Measurements from ENCODE around the gene ZBTB49. TPM values are rescaled to one million over a fixed set of nuclear protein-coding genes. Genes with fewer than 3 reads are reported as not detected.

ZBTB49 gene
- total and polyA plus RNA-seq, 2 of the 4 experiments (the other 2 are of a cell fraction): 3.2 to 4.8 TPM

DNA sequence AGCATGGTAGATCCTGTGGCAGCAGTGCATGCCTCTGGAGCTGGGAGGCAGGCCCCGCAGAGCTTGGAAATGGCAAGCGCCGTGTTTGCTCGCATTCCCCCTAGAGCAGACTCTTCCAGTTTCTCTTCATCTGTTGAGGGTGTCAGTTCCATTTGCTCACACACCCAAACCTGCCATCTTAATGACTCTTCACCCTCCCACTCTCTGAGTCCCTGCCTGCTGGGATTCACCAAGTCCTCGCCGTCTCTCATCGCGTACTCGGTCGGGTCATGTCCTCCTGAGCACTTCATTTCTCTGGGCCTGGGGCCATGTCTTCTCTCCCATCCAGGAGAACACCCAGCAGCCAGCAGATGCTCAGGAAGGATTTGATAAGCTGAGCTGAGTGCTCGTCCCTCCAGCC lies 16.9 kb downstream of the ZBTB49 start:
- Histone ChIP-seq H3K4me2 (ENCODE audit: low read depth, low read length) (no peak overlapping the region), H3K4ac (ENCODE audit: low read depth, low read length) (no peak overlapping the region; the same call in 1 of the 2 replicates), H3K4me1 (ENCODE audit: control insufficient read depth, insufficient read depth, low read length) (peaks cover 9% of the 10 kb centered on the region), H2AK9ac (replicated peaks; ENCODE audit: low read depth, low read length, poor library complexity) (no peak overlapping the region), H3K23ac (ENCODE audit: low read depth, low read length) (no peak overlapping the region), H3K27me3 (ENCODE audit: control insufficient read depth, insufficient read depth, low read length) (no peaks in the 10 kb centered on the region), H4K20me1 (ENCODE audit: insufficient read depth, low read length) (peaks cover 5% of the 10 kb centered on the region; the same call in 1 of the 2 replicates), H4K8ac (ENCODE audit: low read depth in 2 of 2, low read length in 2 of 2) (no peak overlapping the region), H3K79me1 (ENCODE audit: low read depth in 1 of 2, low read length in 2 of 2) (peaks cover 0 to 30% of the 10 kb centered on the region in 2 experiments), H3K36me3 (ENCODE audit: control insufficient read depth, insufficient read depth, low read length) (peaks cover 23% of the 10 kb centered on the region), H4K5ac (ENCODE audit: low read depth, low read length) (no peak overlapping the region), H3K27ac (ENCODE audit: insufficient read depth, low read length) (no peak overlapping the region), H2BK120ac (ENCODE audit: low read depth, low read length) (no peak overlapping the region), H3K4me3 (ENCODE audit: insufficient read depth, low read depth, low read length) (no peak overlapping the region), H4K91ac (ENCODE audit: insufficient read depth, low read depth, low read length) (no peak overlapping the region; the same call in 1 of the 2 replicates), H2BK5ac (ENCODE audit: low read depth, low read length, poor library complexity, severe bottlenecking) (no peak overlapping the region), H3K9ac (ENCODE audit: low read depth, low read length) (no peak overlapping the region), H3K9me1 (ENCODE audit: insufficient read depth, low read length) (peaks cover 14% of the 10 kb centered on the region; the same call in 1 of the 2 replicates), H2AFZ (replicated peaks; ENCODE audit: low read length, poor library complexity) (no peak overlapping the region), H2BK15ac (ENCODE audit: low read depth, low read length) (no peak overlapping the region), H3K56ac (ENCODE audit: extremely low read depth, insufficient read depth, low read length) (no peak overlapping the region), H3K14ac (replicated peaks; ENCODE audit: low read depth, low read length) (no peak overlapping the region), H3K9me3 (ENCODE audit: control insufficient read depth, insufficient read depth, low read length) (no peaks in the 10 kb centered on the region), H2BK20ac (ENCODE audit: low read depth, low read length) (no peak overlapping the region), H2AK5ac (ENCODE audit: low read depth, low read length) (no peak overlapping the region), H3K18ac (ENCODE audit: low read depth, low read length) (no peak overlapping the region)
- CTCF ChIA-PET: no interaction called here
- TF ChIP-seq SMC3 (IDR thresholded peaks at IDR 0.05; ENCODE audit: low read depth, low read length) (no peak), CHD1 (IDR thresholded peaks at IDR 0.05; ENCODE audit: low read depth, low read length) (no peak), MAFK (IDR thresholded peaks at IDR 0.05; ENCODE audit: low read depth, low read length) (no peak), RCOR1 (IDR thresholded peaks at IDR 0.05; ENCODE audit: insufficient replicate concordance, low read length) (no peak), MAZ (IDR thresholded peaks at IDR 0.05; ENCODE audit: borderline replicate concordance, low read depth, low read length) (no peak), POLR2A (IDR thresholded peaks at IDR 0.05; ENCODE audit: low read depth, low read length) (no peak), RAD21 (IDR thresholded peaks at IDR 0.05; ENCODE audit: low read length) (no peak), RFX5 (IDR thresholded peaks at IDR 0.05; ENCODE audit: low read depth, low read length) (no peak), FOS (IDR thresholded peaks at IDR 0.05; ENCODE audit: low read depth, low read length) (no peak), NFE2L2 (IDR thresholded peaks at IDR 0.05; ENCODE audit: low read depth, low read length) (no peak), MXI1 (IDR thresholded peaks at IDR 0.05; ENCODE audit: borderline replicate concordance, low read depth, low read length) (no peak), BHLHE40 (IDR thresholded peaks at IDR 0.05; ENCODE audit: low read depth, low read length) (no peak), CEBPB (IDR thresholded peaks at IDR 0.05; ENCODE audit: low read depth, low read length) (no peak)
- TF ChIP-seq, protein P1, sequence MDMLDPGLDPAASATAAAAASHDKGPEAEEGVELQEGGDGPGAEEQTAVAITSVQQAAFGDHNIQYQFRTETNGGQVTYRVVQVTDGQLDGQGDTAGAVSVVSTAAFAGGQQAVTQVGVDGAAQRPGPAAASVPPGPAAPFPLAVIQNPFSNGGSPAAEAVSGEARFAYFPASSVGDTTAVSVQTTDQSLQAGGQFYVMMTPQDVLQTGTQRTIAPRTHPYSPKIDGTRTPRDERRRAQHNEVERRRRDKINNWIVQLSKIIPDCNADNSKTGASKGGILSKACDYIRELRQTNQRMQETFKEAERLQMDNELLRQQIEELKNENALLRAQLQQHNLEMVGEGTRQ (IDR thresholded peaks at IDR 0.05; ENCODE audit: low read depth, low read length): no peak
- TF ChIP-seq, protein P2, sequence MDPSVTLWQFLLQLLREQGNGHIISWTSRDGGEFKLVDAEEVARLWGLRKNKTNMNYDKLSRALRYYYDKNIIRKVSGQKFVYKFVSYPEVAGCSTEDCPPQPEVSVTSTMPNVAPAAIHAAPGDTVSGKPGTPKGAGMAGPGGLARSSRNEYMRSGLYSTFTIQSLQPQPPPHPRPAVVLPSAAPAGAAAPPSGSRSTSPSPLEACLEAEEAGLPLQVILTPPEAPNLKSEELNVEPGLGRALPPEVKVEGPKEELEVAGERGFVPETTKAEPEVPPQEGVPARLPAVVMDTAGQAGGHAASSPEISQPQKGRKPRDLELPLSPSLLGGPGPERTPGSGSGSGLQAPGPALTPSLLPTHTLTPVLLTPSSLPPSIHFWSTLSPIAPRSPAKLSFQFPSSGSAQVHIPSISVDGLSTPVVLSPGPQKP (IDR thresholded peaks at IDR 0.05; ENCODE audit: borderline replicate concordance, low read depth, low read length): no peak
- TF ChIP-seq, protein P3, sequence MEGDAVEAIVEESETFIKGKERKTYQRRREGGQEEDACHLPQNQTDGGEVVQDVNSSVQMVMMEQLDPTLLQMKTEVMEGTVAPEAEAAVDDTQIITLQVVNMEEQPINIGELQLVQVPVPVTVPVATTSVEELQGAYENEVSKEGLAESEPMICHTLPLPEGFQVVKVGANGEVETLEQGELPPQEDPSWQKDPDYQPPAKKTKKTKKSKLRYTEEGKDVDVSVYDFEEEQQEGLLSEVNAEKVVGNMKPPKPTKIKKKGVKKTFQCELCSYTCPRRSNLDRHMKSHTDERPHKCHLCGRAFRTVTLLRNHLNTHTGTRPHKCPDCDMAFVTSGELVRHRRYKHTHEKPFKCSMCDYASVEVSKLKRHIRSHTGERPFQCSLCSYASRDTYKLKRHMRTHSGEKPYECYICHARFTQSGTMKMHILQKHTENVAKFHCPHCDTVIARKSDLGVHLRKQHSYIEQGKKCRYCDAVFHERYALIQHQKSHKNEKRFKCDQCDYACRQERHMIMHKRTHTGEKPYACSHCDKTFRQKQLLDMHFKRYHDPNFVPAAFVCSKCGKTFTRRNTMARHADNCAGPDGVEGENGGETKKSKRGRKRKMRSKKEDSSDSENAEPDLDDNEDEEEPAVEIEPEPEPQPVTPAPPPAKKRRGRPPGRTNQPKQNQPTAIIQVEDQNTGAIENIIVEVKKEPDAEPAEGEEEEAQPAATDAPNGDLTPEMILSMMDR (conservative IDR thresholded peaks at IDR 0.05; ENCODE audit: low read depth, low read length): no peak
- dilution Hi-C loops (cut with HindIII; ENCODE audit: low sequenced_read_pairs, unreplicated experiment): no loop called here
- POLR2A ChIA-PET (ENCODE audit: unreplicated experiment): no interaction called here
- in situ Hi-C loops (cut with MboI; ENCODE audit: low sequenced_read_pairs): no loop called here
- no peak for DNase-seq
- no peak for ATAC-seq (ENCODE audit: low read depth)
- intact Hi-C loops (cut with micrococcal nuclease): no loop called here
- WGBS, 2 experiments (ENCODE audit: extremely low coverage in 2 of 2, insufficient read length in 1 of 2): 93% methylated on average over 8 of the region's 11 CpGs; no CpG with 5 or more reads in 1 of the 2 experiments
- no TSS peak for BruUV-seq (replicated peaks)

Data from IMR-90 (cell line).